Measurements from ENCODE around the gene SLC6A6.

DNA sequence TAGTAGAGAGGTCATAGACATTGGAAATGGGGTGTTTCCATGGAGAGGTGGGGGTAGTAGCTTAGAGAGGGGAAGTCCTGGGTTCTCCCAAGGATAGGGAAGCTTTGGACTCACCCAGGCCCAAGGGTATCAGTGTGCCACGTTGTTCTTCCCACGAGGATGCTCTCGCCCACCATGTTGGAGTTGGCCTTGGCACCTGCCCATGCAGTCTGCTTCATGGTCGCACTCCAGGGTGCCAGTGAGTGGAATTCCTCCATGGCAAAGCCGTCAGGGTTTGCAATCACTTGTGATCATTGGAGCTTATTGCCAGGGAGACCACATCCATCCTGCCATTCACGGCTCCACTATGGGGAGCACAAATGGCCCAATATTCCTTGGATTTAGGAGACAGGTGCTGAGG lies 77.2 kb downstream of the SLC6A6 start:
- TF ChIP-seq, protein P1, sequence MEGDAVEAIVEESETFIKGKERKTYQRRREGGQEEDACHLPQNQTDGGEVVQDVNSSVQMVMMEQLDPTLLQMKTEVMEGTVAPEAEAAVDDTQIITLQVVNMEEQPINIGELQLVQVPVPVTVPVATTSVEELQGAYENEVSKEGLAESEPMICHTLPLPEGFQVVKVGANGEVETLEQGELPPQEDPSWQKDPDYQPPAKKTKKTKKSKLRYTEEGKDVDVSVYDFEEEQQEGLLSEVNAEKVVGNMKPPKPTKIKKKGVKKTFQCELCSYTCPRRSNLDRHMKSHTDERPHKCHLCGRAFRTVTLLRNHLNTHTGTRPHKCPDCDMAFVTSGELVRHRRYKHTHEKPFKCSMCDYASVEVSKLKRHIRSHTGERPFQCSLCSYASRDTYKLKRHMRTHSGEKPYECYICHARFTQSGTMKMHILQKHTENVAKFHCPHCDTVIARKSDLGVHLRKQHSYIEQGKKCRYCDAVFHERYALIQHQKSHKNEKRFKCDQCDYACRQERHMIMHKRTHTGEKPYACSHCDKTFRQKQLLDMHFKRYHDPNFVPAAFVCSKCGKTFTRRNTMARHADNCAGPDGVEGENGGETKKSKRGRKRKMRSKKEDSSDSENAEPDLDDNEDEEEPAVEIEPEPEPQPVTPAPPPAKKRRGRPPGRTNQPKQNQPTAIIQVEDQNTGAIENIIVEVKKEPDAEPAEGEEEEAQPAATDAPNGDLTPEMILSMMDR (IDR thresholded peaks at IDR 0.05), result no peak
- TF ChIP-seq ZNF232 (CRISPR knock-in tag; IDR thresholded peaks at IDR 0.05) (no peak), NFYB (CRISPR knock-in tag; conservative IDR thresholded peaks at IDR 0.05; ENCODE audit: low read depth) (no peak), JUN (CRISPR knock-in tag; IDR thresholded peaks at IDR 0.05) (no peak), MYBL2 (CRISPR knock-in tag; IDR thresholded peaks at IDR 0.05) (no peak)
- TF ChIP-seq, protein P2, sequence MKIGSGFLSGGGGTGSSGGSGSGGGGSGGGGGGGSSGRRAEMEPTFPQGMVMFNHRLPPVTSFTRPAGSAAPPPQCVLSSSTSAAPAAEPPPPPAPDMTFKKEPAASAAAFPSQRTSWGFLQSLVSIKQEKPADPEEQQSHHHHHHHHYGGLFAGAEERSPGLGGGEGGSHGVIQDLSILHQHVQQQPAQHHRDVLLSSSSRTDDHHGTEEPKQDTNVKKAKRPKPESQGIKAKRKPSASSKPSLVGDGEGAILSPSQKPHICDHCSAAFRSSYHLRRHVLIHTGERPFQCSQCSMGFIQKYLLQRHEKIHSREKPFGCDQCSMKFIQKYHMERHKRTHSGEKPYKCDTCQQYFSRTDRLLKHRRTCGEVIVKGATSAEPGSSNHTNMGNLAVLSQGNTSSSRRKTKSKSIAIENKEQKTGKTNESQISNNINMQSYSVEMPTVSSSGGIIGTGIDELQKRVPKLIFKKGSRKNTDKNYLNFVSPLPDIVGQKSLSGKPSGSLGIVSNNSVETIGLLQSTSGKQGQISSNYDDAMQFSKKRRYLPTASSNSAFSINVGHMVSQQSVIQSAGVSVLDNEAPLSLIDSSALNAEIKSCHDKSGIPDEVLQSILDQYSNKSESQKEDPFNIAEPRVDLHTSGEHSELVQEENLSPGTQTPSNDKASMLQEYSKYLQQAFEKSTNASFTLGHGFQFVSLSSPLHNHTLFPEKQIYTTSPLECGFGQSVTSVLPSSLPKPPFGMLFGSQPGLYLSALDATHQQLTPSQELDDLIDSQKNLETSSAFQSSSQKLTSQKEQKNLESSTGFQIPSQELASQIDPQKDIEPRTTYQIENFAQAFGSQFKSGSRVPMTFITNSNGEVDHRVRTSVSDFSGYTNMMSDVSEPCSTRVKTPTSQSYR (CRISPR knock-in tag; IDR thresholded peaks at IDR 0.05), result no peak
- TF ChIP-seq, protein P3, sequence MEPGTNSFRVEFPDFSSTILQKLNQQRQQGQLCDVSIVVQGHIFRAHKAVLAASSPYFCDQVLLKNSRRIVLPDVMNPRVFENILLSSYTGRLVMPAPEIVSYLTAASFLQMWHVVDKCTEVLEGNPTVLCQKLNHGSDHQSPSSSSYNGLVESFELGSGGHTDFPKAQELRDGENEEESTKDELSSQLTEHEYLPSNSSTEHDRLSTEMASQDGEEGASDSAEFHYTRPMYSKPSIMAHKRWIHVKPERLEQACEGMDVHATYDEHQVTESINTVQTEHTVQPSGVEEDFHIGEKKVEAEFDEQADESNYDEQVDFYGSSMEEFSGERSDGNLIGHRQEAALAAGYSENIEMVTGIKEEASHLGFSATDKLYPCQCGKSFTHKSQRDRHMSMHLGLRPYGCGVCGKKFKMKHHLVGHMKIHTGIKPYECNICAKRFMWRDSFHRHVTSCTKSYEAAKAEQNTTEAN (CRISPR knock-in tag; IDR thresholded peaks at IDR 0.05), result no peak
- TF ChIP-seq, protein P4, sequence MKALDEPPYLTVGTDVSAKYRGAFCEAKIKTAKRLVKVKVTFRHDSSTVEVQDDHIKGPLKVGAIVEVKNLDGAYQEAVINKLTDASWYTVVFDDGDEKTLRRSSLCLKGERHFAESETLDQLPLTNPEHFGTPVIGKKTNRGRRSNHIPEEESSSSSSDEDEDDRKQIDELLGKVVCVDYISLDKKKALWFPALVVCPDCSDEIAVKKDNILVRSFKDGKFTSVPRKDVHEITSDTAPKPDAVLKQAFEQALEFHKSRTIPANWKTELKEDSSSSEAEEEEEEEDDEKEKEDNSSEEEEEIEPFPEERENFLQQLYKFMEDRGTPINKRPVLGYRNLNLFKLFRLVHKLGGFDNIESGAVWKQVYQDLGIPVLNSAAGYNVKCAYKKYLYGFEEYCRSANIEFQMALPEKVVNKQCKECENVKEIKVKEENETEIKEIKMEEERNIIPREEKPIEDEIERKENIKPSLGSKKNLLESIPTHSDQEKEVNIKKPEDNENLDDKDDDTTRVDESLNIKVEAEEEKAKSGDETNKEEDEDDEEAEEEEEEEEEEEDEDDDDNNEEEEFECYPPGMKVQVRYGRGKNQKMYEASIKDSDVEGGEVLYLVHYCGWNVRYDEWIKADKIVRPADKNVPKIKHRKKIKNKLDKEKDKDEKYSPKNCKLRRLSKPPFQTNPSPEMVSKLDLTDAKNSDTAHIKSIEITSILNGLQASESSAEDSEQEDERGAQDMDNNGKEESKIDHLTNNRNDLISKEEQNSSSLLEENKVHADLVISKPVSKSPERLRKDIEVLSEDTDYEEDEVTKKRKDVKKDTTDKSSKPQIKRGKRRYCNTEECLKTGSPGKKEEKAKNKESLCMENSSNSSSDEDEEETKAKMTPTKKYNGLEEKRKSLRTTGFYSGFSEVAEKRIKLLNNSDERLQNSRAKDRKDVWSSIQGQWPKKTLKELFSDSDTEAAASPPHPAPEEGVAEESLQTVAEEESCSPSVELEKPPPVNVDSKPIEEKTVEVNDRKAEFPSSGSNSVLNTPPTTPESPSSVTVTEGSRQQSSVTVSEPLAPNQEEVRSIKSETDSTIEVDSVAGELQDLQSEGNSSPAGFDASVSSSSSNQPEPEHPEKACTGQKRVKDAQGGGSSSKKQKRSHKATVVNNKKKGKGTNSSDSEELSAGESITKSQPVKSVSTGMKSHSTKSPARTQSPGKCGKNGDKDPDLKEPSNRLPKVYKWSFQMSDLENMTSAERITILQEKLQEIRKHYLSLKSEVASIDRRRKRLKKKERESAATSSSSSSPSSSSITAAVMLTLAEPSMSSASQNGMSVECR (CRISPR knock-in tag; IDR thresholded peaks at IDR 0.05; ENCODE audit: borderline replicate concordance), result no peak
- TF ChIP-seq, protein P5, sequence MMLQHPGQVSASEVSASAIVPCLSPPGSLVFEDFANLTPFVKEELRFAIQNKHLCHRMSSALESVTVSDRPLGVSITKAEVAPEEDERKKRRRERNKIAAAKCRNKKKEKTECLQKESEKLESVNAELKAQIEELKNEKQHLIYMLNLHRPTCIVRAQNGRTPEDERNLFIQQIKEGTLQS (CRISPR knock-in tag; conservative IDR thresholded peaks at IDR 0.05), result no peak
